HEK293 (cell line): ENCODE results near the gene GPR37.

Experiments used
- CTCF ChIA-PET: fragments of 350-600 bp; formaldehyde crosslinking; extraction: SDS; loops from one replicate; lab custom pipeline; 2021; ENCODE audit warnings: antibody characterized with exemption; lab: Yijun Ruan, JAX
- POLR2A ChIA-PET: fragments of 300-600 bp; formaldehyde crosslinking; extraction: SDS; loops from one replicate; lab custom pipeline; 2020; ENCODE audit warnings: antibody characterized with exemption, inconsistent platforms; lab: Yijun Ruan, JAX
- H3K27ac ChIP-seq: fragments of 200-500 bp; sonication (Bioruptor generic); 2 replicates; pipeline ENCODE4 v1.5.1; 2014; ENCODE audit warnings: low read depth, low read length, control low read depth, inconsistent platforms; ENCODE audit errors: extremely low read depth
- H3K36me3 ChIP-seq, 2 experiments: fragments of 200-500 bp in 1 of 2; sonication (Bioruptor generic) in 1 of 2; 1 replicate in 1 of 2; 2 replicates in 1 of 2; pipeline ENCODE4 v1.5.1; 2014 to 2017; ENCODE audit warnings: inconsistent platforms in 2 of 2, low read length in 2 of 2; ENCODE audit not compliant: control insufficient read depth in 2 of 2, insufficient read depth in 1 of 2
- H3K4me1 ChIP-seq: fragments of 200-500 bp; sonication (Bioruptor generic); 2 replicates; pipeline ENCODE4 v1.5.1; 2014; ENCODE audit warnings: mild to moderate bottlenecking, low read length, inconsistent platforms; ENCODE audit not compliant: control insufficient read depth, insufficient read depth
- H3K4me3 ChIP-seq: 2 replicates; pipeline ENCODE4 v1.5.1; 2011; ENCODE audit warnings: low read depth, mild to moderate bottlenecking, control low read depth, low read length, moderate library complexity
- H3K9me3 ChIP-seq: fragments of 200-500 bp; sonication (Bioruptor generic); 2 replicates; pipeline ENCODE4 v1.5.1; 2014; ENCODE audit warnings: low read depth, low read length, inconsistent platforms; ENCODE audit not compliant: control insufficient read depth, insufficient read depth
- BCL11A ChIP-seq: fragments of 450-650 bp; formaldehyde crosslinking; IDR thresholded peaks from 2 replicates; pipeline ENCODE4 v1.5.1; 2016; ENCODE audit warnings: low read depth, missing biosample characterization, missing genetic modification characterization
- SCRT1 ChIP-seq: fragments of 450-650 bp; formaldehyde crosslinking; IDR thresholded peaks from 2 replicates; pipeline ENCODE4 v1.5.1; 2016; ENCODE audit warnings: missing biosample characterization, missing genetic modification characterization, borderline replicate concordance
- ZBTB20 ChIP-seq: fragments of 450-650 bp; formaldehyde crosslinking; IDR thresholded peaks from 2 replicates; pipeline ENCODE4 v1.5.1; 2016; ENCODE audit warnings: missing biosample characterization, missing genetic modification characterization
- ZBTB21 ChIP-seq: fragments of 450-650 bp; formaldehyde crosslinking; IDR thresholded peaks from 2 replicates; pipeline ENCODE4 v1.5.1; 2017; ENCODE audit warnings: missing biosample characterization, missing genetic modification characterization
- ZEB2 ChIP-seq: fragments of 450-650 bp; formaldehyde crosslinking; IDR thresholded peaks from 2 replicates; pipeline ENCODE4 v1.5.1; 2016; ENCODE audit warnings: missing biosample characterization, missing genetic modification characterization
- ZNF112 ChIP-seq: fragments of 450-650 bp; formaldehyde crosslinking; IDR thresholded peaks from 2 replicates; pipeline ENCODE4 v1.5.0; 2017; ENCODE audit warnings: missing biosample characterization, missing genetic modification characterization
- ZNF133 ChIP-seq: fragments of 450-650 bp; formaldehyde crosslinking; IDR thresholded peaks from 2 replicates; pipeline ENCODE4 v1.5.1; 2016; ENCODE audit warnings: missing biosample characterization, missing genetic modification characterization
- ZNF292 ChIP-seq: fragments of 450-650 bp; formaldehyde crosslinking; IDR thresholded peaks from 2 replicates; pipeline ENCODE4 v1.5.1; 2016; ENCODE audit warnings: low read depth, missing biosample characterization, missing genetic modification characterization, borderline replicate concordance
- ZNF324 ChIP-seq: fragments of 450-650 bp; formaldehyde crosslinking; IDR thresholded peaks from 2 replicates; pipeline ENCODE4 v1.5.1; 2016; ENCODE audit warnings: missing biosample characterization, missing genetic modification characterization
- ZNF366 ChIP-seq: fragments of 450-650 bp; formaldehyde crosslinking; conservative IDR thresholded peaks from 2 replicates; pipeline ENCODE4 v1.5.1; 2016; ENCODE audit warnings: missing biosample characterization, missing genetic modification characterization
- ZNF426 ChIP-seq: fragments of 450-650 bp; formaldehyde crosslinking; IDR thresholded peaks from 2 replicates; pipeline ENCODE4 v1.5.1; 2017; ENCODE audit warnings: missing biosample characterization, missing genetic modification characterization, mild to moderate bottlenecking, inconsistent platforms, moderate library complexity
- ZNF600 ChIP-seq: fragments of 450-650 bp; formaldehyde crosslinking; IDR thresholded peaks from 2 replicates; pipeline ENCODE4 v1.5.1; 2016; ENCODE audit warnings: missing biosample characterization, missing genetic modification characterization
- ZNF623 ChIP-seq: fragments of 450-650 bp; formaldehyde crosslinking; IDR thresholded peaks from 2 replicates; pipeline ENCODE4 v1.5.1; 2016; ENCODE audit warnings: missing biosample characterization, missing genetic modification characterization
- ZNF76 ChIP-seq: fragments of 450-650 bp; formaldehyde crosslinking; IDR thresholded peaks from 2 replicates; pipeline ENCODE4; 2016; ENCODE audit warnings: low read depth, missing biosample characterization, missing genetic modification characterization, borderline replicate concordance
- ZNF837 ChIP-seq: fragments of 450-650 bp; formaldehyde crosslinking; IDR thresholded peaks from 2 replicates; pipeline ENCODE4 v1.5.1; 2016; ENCODE audit warnings: missing biosample characterization, missing genetic modification characterization
- ZSCAN16 ChIP-seq: fragments of 450-650 bp; formaldehyde crosslinking; IDR thresholded peaks from 2 replicates; pipeline ENCODE4 v1.5.1; 2016; ENCODE audit warnings: missing biosample characterization, missing genetic modification characterization
- TF ChIP-seq, protein P1 (sequence below): fragments of 450-650 bp; IDR thresholded peaks from 2 replicates; pipeline ENCODE4 v1.5.1; 2018; ENCODE audit warnings: missing biosample characterization, missing genetic modification characterization
- TF ChIP-seq, protein P2 (sequence below): fragments of 450-650 bp; formaldehyde crosslinking; IDR thresholded peaks from 2 replicates; pipeline ENCODE4 v1.5.1; 2016; ENCODE audit warnings: missing biosample characterization, missing genetic modification characterization, low read depth
- TF ChIP-seq, protein P3 (sequence below): fragments of 450-650 bp; formaldehyde crosslinking; IDR thresholded peaks from 2 replicates; pipeline ENCODE4 v1.5.0; 2017; ENCODE audit warnings: missing biosample characterization, missing genetic modification characterization, borderline replicate concordance
- TF ChIP-seq, protein P4 (sequence below): IDR thresholded peaks from 2 replicates; pipeline ENCODE4 v1.6.1; 2011; ENCODE audit warnings: mild to moderate bottlenecking, low read depth, low read length, borderline replicate concordance
- TF ChIP-seq, protein P5 (sequence below): fragments of 450-650 bp; formaldehyde crosslinking; IDR thresholded peaks from 2 replicates; pipeline ENCODE4 v1.5.1; 2017; ENCODE audit warnings: missing biosample characterization, missing genetic modification characterization

Gene GPR37

DNA sequence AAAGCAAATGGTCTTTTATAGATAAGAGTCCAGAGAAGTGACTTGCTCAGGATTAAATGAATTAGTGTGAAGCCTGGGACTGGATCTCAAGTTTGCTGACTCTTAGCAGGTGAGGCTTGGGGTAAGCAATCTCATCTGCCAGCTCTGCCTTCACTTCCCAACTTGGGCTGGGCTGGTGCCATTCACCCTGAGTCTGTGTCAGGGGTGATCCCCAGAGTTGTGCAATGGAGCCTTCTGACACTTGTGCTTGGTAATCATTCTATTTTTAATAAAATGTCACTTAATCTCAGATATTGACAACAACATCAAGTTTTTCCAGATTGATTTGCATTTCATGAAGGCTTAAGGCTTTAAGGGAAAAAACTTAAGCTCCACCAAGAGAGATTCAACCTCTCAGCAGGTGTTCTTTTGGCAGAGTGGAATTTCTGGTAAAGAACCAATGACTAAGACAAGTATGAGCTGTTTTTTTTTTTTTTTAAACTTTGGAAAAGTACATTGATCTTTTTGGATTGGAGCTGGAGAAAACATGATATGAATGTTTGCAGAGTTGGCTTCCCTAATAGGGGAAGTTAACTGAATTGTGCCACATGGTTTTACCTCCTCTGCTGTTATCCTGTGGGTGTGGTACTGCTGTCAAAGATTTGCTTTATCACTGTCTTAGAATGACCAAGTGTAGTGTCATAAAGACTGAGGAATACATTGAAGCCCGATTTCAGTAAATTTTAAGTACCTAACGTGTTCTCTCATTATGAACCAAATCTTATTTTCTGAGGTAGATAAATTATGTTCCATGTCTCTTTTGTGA, 48.6 kb upstream of the GPR37 start:
- CTCF ChIA-PET: interaction anchor here (1.7 kb wide), 1 partner anchor 659 kb away, joined by 5 read pairs; no protein-coding TSS in a partner anchor
- Histone ChIP-seq H3K4me3 (no peak overlapping the region), H3K9me3 (no peaks in the 10 kb centered on the region), H3K4me1 (no peaks in the 10 kb centered on the region), H3K27ac (no peak overlapping the region)
- POLR2A ChIA-PET: no interaction called here
- TF ChIP-seq, protein P1, sequence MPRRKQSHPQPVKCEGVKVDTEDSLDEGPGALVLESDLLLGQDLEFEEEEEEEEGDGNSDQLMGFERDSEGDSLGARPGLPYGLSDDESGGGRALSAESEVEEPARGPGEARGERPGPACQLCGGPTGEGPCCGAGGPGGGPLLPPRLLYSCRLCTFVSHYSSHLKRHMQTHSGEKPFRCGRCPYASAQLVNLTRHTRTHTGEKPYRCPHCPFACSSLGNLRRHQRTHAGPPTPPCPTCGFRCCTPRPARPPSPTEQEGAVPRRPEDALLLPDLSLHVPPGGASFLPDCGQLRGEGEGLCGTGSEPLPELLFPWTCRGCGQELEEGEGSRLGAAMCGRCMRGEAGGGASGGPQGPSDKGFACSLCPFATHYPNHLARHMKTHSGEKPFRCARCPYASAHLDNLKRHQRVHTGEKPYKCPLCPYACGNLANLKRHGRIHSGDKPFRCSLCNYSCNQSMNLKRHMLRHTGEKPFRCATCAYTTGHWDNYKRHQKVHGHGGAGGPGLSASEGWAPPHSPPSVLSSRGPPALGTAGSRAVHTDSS (tag by site-specific recombination): no peak
- TF ChIP-seq ZEB2 (tag by site-specific recombination) (no peak), ZNF623 (no peak), ZNF837 (no peak), ZBTB20 (no peak), ZNF112 (no peak)
- TF ChIP-seq, protein P2, sequence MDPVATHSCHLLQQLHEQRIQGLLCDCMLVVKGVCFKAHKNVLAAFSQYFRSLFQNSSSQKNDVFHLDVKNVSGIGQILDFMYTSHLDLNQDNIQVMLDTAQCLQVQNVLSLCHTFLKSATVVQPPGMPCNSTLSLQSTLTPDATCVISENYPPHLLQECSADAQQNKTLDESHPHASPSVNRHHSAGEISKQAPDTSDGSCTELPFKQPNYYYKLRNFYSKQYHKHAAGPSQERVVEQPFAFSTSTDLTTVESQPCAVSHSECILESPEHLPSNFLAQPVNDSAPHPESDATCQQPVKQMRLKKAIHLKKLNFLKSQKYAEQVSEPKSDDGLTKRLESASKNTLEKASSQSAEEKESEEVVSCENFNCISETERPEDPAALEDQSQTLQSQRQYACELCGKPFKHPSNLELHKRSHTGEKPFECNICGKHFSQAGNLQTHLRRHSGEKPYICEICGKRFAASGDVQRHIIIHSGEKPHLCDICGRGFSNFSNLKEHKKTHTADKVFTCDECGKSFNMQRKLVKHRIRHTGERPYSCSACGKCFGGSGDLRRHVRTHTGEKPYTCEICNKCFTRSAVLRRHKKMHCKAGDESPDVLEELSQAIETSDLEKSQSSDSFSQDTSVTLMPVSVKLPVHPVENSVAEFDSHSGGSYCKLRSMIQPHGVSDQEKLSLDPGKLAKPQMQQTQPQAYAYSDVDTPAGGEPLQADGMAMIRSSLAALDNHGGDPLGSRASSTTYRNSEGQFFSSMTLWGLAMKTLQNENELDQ: no peak
- TF ChIP-seq, all 188 proteins: peak for 0
- H3K36me3 ChIP-seq: no peaks in the 10 kb centered on the region

GRCh38 chr7:124812764-124813163, 47.2 kb upstream of the GPR37 start:
- Histone ChIP-seq H3K36me3 (no peaks in the 10 kb centered on the region), H3K9me3 (no peaks in the 10 kb centered on the region), H3K4me1 (no peaks in the 10 kb centered on the region), H3K27ac (no peak overlapping the region), H3K4me3 (no peak overlapping the region)
- no peak for TF ChIP-seq ZNF133 (tag by site-specific recombination)
- ChIA-PET POLR2A (no interaction called here), CTCF (interaction anchor here (1.7 kb wide), 1 partner anchor 658 kb away, joined by 5 read pairs; no protein-coding TSS in a partner anchor)

DNA sequence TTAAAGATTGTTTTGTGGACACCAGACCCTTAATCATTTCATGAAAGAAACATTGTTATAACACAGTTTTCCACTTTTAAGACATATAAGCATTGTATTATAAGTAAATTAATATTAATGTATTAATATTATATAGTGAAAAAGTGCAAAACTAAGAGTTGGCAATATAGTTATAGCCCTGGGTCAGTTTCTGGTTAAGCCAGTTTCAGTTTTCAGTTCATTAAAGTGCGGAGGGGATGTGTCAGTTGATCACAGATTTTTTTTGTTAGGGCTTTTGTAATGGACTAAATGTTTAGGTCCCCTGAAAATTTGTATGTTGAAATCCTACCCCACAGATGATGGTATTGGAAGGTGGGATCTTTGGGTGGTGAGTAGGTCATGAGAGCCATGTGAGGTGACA, 45.7 kb upstream of the GPR37 start:
- ChIA-PET POLR2A (no interaction called here), CTCF (no interaction called here)
- H3K27ac ChIP-seq: no peak overlapping the region
- H3K9me3 ChIP-seq: no peaks in the 10 kb centered on the region
- H3K36me3 ChIP-seq: no peaks in the 10 kb centered on the region
- no peak overlapping the region for H3K4me3 ChIP-seq
- H3K4me1 ChIP-seq: no peaks in the 10 kb centered on the region
- no peak for TF ChIP-seq ZNF292
- no peak for TF ChIP-seq ZNF366 (tag by site-specific recombination)
- no peak for TF ChIP-seq BCL11A (tag by site-specific recombination)
- TF ChIP-seq, protein P3, sequence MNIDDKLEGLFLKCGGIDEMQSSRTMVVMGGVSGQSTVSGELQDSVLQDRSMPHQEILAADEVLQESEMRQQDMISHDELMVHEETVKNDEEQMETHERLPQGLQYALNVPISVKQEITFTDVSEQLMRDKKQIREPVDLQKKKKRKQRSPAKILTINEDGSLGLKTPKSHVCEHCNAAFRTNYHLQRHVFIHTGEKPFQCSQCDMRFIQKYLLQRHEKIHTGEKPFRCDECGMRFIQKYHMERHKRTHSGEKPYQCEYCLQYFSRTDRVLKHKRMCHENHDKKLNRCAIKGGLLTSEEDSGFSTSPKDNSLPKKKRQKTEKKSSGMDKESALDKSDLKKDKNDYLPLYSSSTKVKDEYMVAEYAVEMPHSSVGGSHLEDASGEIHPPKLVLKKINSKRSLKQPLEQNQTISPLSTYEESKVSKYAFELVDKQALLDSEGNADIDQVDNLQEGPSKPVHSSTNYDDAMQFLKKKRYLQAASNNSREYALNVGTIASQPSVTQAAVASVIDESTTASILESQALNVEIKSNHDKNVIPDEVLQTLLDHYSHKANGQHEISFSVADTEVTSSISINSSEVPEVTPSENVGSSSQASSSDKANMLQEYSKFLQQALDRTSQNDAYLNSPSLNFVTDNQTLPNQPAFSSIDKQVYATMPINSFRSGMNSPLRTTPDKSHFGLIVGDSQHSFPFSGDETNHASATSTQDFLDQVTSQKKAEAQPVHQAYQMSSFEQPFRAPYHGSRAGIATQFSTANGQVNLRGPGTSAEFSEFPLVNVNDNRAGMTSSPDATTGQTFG (tag by site-specific recombination): no peak
- no peak for TF ChIP-seq ZNF76
- TF ChIP-seq, protein P4, sequence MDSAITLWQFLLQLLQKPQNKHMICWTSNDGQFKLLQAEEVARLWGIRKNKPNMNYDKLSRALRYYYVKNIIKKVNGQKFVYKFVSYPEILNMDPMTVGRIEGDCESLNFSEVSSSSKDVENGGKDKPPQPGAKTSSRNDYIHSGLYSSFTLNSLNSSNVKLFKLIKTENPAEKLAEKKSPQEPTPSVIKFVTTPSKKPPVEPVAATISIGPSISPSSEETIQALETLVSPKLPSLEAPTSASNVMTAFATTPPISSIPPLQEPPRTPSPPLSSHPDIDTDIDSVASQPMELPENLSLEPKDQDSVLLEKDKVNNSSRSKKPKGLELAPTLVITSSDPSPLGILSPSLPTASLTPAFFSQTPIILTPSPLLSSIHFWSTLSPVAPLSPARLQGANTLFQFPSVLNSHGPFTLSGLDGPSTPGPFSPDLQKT: no peak
- TF ChIP-seq SCRT1 (tag by site-specific recombination): no peak
- TF ChIP-seq ZNF600: no peak
- TF ChIP-seq ZSCAN16: no peak
- no peak for TF ChIP-seq ZNF324
- TF ChIP-seq ZBTB21 (tag by site-specific recombination): no peak
- TF ChIP-seq ZNF426 (tag by site-specific recombination): no peak
- TF ChIP-seq, protein P5, sequence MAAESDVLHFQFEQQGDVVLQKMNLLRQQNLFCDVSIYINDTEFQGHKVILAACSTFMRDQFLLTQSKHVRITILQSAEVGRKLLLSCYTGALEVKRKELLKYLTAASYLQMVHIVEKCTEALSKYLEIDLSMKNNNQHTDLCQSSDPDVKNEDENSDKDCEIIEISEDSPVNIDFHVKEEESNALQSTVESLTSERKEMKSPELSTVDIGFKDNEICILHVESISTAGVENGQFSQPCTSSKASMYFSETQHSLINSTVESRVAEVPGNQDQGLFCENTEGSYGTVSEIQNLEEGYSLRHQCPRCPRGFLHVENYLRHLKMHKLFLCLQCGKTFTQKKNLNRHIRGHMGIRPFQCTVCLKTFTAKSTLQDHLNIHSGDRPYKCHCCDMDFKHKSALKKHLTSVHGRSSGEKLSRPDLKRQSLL: no peak
